Jurkat, Clone E6-1 (cell line): ENCODE results near the gene SYNGAP1.

Experiments
- DNase-seq: peaks from one replicate; pipeline ENCODE4 v3.0.0-alpha.2; 2011; ENCODE audit warnings: low read depth, low spot score
- H3K4me3 ChIP-seq: 2 replicates; pipeline ENCODE4 v1.5.1; 2011; ENCODE audit warnings: mild to moderate bottlenecking, low read length, control low read depth, moderate library complexity

Gene SYNGAP1

GRCh38 chr6:33502486-33502885 is 82.6 kb downstream of the SYNGAP1 start:
- DNase-seq = no peak

GRCh38 chr6:33504486-33504885 is 84.6 kb downstream of the SYNGAP1 start:
- DNase-seq = no peak
- no peak overlapping the region for H3K4me3 ChIP-seq

More at GRCh38 chr6:33502486-33502885, 82.6 kb downstream of the SYNGAP1 start:
- H3K4me3 ChIP-seq = no peak overlapping the region
